Stimulated activated CD8-positive, alpha-beta memory T cell treated with anti-CD3 and anti-CD28 coated beads, Interleukin-7, amount 100 ng/mL, for 24 hours (primary cell): ENCODE results near the gene PPP1R27.

Experiments used
- DNase-seq: peaks from one replicate; pipeline ENCODE4 v3.0.0-alpha.2; 2020; ENCODE audit warnings: low read depth

PPP1R27 gene, protein sequence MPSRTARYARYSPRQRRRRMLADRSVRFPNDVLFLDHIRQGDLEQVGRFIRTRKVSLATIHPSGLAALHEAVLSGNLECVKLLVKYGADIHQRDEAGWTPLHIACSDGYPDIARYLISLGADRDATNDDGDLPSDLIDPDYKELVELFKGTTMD

GRCh38 chr17:81834831-81835267, at the start of gene PPP1R27:
Gene PPP1R27 (minus strand): TSS chr17:81835050. CDS start chr17:81834953, 97 bp downstream.
- DNase-seq, result no peak

DNA sequence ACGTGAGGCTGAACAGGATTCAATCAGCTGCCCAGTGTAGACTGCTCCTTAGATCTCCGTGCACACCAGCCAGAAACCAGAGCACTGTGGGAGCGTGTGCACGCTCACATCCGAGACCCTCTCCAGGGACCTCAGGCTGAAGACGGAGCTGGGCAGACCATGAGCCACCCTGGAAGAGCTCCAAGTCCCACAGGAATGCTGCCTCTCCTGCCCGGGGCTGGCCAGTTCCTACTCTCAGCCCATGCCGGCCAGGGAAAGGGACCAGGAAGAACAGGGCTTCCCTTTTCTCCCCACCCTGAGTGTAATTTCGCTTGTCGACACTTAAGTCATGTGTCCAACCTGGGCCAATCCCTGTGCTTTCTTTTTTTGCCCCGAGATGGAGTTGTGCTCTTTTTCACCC, 49.7 kb upstream of the PPP1R27 start:
- no peak for DNase-seq

- no peak for DNase-seq
Measured at GRCh38 chr17:81879121-81879520, 44.3 kb upstream of the PPP1R27 start.

DNA sequence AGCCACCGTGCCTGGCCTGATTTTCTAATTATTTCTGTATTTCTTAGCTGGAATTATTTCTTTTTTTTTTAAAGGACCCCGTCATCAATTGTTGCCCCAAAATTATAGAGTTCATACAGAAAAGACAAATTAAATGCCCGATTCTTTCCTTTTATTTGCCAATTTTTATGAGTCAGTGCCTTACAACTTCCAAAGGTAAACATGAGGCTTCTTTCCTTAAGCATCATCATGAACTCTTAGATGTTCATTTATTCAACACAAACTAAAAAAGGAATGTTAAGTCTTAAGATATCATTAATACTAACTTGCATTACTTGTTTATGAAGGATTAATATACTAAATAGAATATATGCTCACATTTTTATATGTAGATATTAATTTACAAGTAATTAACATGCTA, 43.4 kb upstream of the PPP1R27 start:
- no peak for DNase-seq

DNA sequence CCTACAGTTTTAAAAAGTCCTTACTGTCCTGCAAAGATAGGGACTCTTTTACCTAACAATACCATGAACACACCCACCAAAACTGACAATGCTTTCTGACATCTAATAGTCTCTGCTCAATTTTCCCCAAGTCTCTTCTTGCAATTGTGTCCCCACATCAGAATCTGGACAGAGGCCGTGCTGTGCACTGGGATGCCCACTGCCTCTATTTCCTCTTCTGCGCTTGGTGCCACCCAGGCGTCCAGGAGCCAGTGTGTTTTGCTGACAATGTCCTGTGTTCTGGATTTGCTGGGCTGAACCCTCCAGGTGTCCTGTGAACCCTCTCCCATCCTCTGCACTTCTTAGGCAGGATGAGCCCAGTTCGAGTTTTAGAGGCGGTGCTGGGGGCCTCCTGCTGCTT, 42.7 kb upstream of the PPP1R27 start:
- no peak for DNase-seq

DNA sequence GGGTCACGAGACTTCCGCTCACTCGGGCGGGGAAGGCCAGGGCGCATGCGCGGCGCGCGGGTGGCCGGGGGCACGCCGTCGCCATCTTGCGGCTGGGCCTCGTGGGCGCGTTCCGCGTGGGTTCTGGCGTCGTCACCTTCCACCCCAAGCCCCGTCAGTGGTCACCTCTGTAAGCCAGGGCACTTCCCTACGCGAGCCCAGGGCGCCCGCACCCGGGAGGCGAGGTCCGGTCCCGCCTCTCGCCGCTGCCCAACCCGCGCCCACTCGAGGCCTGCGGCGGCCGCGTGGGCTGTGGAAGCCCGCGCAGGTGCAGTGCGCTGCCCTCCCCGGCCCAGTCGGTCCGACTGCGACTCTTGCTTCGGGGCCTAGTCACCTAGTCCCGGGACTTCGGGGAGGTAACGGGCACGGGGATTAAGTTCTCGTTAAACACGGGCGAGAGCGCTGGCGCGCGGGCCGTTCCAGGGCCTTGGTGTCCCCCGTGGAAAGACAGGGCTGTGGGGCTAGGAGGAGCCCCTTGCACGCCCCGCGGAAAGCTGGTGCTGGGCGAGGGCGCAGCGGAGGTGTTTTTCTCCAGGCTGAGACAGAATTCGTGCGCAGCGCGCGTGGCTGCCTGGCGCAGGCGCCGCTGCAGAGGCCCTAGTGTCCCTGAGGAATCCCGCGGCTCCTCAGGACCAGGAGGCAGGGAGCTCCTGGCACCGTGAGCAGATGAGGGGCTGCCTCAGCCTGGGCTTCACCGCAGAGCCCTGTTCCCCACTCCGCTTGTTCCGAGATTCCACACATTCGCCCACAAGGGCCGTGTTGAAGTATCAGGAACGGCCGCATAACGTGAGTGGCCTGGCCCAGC, 36.8 kb upstream of the PPP1R27 start:
- DNase-seq, result peak; percentile 93

- no peak for DNase-seq
Measured at GRCh38 chr17:81870981-81871386, 36.1 kb upstream of the PPP1R27 start, which contains the start of gene ARHGDIA. Gene ARHGDIA (minus strand): TSS chr17:81871337. CDS start chr17:81869930, 1,407 bp downstream.

DNA sequence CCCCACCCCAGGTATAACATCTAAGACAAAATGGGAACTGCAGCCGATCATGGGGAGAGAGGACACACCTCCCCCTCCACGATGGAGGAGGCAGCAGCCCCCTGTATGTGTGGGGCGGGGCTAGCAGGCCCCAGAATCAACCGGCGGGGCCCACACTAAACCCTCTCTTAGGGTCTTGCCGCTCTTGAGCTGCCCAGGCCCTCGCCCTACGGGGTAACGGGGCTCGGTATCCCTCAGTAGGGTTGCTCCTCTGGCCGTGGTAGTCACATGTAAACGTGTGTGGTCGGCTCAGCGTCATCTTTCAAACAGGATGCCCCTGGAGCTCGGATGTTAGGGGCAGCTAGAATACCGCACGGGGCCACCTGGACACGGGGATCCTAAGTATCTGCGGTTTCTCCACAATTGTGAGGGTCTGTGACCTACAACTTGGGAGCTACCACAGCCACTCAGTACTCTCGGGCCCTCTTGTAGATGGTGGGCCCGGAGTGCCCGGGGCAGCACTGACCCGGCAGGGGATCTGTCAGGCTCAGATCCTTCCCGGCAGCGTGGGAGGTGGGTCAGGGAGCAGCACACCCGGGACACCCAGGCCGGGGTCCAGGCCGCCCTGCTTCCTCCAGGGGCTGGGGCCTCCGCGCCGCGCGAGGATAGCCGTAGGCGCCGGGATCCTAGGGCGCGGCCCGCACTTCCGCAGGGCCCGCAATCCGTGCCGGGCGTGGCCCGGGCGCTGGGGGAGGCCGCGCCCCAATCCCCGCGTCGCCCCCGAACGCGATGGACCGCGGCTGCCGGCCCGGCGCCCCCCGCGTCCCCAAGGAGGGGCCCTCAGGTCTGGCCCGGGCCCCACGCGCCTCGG, 35.5 kb upstream of the PPP1R27 start:
- DNase-seq, result no peak

DNA sequence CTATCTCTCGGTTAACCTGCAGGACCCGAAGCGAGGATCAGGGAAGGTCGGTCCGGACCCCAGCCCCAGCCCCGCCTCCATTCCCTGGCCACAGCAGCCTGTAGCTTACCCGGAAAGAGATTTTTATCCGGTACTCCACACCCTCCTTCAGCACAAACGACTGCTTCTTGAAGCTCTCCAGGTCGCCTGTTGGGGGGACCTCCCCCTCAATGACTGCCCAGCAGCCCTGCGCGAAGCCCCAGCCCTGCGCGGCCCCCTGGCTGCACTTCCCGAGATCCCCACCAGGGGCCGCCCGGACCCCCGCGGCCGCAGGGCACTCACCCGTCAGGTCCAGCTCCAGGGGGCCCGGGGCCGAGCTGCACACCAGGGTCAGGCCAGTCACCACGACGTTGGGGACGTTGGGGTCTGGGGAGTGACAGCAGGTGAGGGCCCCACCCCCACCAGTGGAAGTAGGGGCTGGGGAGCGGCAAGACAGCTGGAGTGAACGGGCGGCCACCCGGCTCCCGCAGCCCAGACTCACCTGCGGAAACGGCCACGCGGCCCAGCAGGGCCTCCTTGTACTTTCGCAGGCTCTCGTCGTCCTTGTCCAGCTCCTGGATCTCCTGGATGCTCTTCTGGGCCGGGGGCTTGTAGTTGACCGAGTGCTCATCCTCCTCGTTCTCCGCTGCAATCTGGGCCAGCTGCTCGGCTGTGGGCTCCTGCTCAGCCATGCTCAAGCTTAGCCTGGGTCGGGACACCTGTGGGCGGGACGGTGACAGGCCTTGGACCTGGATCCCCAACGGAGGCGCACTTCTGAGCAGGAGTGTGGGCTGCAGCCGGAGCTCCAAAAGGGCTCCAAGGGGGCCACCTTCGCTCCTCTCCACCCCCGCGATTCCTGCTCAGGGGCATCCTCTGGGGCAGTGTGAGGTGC, 34.6 kb upstream of the PPP1R27 start:
- DNase-seq, result no peak

DNA sequence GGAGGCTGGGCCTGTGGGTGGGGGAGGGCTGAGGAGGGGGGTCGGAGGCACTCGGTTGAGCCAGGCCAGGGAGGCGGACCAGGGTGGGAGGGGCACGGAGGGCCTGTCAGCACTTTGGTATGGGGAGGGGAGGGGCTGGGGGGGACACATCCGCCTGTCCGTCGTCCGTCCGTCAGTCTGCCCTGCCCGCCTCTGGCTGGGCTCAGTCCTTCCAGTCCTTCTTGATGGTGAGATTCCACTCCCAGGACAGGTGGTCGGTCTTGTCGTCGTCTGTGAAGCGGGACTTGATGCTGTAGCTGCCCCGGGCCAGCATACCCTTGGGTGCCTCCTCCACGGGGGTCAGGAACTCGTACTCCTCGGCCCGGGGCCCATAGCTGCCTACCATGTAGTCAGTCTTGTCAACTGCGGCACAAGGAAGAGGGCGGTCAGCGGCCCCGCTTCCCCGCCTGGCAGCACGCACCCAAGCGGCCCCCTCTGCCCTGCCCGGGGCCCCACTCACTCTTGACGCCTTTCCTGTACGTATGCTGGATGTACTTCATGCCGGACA, 33.9 kb upstream of the PPP1R27 start:
- no peak for DNase-seq

- DNase-seq, result no peak
Measured at GRCh38 chr17:81867991-81868673, 33.3 kb upstream of the PPP1R27 start.

DNA sequence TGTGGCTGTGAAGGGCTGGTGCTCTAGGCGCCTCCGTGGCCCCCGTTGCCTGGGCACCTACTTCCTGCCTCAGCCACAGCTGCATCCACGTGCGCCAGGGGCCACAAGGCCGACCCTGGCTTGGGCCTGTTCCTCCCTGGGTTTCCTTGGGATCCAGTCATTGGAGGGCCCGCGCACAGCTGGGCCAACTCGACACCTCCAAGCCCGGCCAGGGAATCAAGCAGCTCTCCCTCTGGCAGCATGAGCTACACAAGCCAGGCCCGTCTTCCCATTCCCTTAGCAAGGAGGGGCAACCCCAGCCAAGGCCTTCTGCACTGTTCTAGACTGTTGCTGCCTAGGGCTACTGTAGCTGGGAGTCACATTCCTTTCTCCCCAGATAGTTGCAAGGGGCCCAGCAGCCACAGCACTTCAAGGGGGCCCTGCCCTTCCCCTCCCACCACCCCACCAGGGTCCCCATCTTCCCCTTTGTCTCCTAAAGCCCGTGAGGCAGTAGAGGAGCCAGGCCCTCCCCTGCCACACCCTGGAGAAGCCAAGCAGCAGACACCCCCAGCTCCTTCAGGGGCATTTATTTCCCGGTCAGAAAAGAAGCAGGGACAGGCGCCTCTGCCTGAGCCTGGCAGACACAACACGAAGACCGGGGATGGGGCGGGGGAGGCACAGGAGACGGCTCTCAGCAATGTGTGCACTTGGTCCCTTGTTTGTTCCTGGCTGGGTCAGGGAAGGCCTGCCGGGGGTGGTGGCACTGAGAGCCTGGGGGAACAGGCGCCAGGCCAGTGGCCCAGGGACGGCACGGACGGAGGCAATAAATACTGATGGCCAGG, 32.5 kb upstream of the PPP1R27 start:
- no peak for DNase-seq

DNA sequence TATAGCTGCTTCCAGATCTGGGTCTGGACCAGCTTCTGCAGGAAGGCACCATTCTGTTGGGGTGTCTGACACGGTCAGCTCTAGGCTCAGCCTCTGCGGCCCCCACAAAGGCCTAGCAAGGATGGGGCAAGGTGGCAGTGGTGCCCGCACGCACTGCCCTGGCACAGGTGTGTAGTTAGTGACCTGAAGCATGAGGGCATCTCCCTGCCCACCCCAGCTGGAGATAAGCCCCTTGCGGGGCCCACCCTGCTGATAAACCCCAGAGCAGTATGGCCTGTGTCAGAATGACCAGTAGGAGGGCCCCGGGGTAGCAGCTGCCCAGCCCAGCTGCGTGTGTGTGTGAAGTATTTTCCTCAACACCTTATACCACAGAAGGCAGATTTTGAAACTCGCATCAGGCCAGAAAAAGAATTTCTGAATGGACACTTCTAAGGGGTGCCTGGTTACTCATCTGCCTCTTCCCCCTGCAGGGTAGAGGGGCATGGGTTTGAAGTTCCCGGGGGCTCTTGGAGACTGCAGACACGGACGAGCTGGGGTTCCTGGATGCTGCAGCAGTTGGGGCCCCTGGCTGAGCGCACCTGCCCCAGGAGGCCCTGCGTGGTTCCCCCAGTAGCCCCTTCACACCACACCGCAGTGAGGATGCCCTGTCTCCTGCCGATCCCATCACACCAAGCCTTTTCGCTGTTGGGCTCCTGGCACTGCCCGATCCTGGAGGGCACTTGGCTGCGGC, 31.8 kb upstream of the PPP1R27 start:
- no peak for DNase-seq

- no peak for DNase-seq
Measured at GRCh38 chr17:81865733-81866439, 31.0 kb upstream of the PPP1R27 start.

DNA sequence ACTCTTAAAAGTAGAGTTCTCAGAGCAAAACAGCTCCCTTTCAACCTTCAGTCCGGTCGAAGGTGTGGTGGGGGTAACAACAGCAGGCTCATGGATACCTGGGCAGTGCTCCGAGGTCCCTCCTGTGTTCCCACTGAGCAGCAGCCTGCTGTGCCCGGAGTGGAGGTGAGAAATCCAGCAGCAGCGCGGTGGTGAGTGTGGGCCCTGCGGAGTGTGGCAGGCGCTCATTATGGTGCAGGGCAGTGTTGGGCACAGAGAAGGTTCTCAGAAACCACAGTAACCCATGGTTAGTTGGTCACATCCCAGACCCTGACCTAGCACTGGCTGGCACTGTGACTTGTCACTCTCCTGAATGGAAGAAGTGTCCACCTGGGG, 30.5 kb upstream of the PPP1R27 start:
- DNase-seq, result no peak

DNA sequence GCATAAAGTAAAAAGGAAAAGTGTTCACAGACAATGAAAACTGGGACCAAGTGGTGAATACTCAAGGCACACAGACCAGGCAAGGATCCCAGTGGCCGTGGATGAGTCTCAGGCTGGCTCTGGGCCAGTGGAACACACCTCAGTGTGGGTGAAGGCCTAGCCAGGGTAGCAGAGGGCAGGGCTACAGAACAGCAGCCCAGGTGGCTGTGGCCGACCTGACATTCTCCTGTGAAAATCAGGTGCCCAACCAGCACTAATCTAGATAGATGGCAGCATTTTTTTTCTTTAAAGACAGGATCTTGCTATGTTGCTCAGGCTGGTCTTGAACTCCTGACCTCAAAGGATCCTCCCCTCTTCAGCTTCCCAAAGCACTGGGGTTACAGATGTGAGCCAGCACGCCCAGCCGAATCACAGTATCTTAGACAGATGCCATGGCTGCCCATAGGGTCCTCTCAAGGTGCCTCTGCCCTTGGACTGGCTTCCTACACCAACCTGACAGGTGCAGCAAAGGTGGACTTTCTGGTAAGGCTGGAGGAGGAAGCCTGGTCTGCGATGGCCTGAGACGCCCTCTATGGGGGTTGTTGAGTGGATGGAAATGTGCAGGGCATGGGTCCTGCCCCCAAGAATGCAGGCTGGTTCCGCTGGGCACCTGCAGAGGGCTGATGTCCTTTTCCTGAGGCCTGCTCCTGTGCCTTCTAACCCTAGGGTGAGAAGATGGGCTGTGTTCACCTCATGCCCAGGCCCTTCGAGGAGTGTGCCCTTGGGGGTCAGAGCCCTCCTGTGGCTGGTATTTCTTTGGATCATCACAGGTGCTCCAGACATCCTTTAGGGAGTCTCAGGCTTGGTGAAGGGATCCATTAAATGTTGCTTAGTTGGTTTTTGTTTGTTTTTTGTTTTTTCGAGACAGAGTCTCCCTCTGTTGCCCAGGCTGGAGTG, 29.3 kb upstream of the PPP1R27 start:
- no peak for DNase-seq

DNA sequence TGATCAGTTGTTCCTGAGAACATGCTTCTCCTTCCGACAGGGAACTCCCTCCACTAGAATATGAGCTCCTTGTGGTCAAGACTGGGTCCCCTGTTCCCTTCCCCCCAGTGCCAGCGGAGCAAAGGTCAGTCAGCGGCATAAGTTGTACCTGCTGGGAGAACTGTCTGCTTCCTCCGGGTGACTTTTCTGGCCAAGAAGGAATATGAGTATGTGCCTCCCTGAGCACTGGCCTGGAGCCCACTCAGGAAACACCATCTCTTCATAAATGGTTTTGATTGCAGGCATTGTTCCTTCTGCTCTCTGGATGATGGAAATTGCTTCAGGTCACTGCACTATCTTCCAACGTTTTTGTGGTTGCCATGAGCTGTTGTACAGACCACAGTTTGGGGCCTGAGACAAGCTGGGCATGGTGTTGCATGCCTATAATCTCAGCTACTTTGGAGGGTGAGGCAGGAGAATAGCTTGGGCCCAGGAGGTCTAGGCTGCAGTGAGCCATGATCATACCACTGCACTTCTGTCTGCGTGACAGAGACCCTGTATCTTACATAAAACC, 28.3 kb upstream of the PPP1R27 start:
- DNase-seq, result no peak
